ENCODE data around the gene INO80D.

INO80D gene

DNA sequence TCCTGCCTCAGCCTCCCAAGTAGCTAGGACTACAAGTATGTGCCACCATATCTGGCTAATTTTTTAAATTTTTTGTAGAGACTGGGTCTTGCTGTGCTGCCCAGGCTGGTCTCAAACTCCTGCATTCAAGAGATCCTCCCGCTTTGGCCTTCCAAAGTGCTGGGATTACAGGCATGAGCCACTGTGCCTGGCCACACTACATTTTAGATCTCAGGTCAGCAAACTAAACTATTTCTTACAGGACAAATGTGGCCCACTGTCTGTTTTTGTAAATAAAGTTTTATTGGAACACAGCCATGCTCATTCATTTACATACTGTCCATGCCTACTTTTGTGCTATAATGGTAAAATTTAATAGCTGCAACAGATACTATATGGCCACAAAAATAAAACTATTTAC lies 17.8 kb downstream of the INO80D start:
- no peak overlapping the region for H2AFZ ChIP-seq
- H3K79me2 ChIP-seq, result peaks cover 34% of the 10 kb centered on the region
- no peaks in the 10 kb centered on the region for H3K36me3 ChIP-seq (ENCODE audit: control insufficient read depth, insufficient read depth, low read length)
- H3K4me2 ChIP-seq (ENCODE audit: low read length), result no peak overlapping the region
- TF ChIP-seq, protein P1, sequence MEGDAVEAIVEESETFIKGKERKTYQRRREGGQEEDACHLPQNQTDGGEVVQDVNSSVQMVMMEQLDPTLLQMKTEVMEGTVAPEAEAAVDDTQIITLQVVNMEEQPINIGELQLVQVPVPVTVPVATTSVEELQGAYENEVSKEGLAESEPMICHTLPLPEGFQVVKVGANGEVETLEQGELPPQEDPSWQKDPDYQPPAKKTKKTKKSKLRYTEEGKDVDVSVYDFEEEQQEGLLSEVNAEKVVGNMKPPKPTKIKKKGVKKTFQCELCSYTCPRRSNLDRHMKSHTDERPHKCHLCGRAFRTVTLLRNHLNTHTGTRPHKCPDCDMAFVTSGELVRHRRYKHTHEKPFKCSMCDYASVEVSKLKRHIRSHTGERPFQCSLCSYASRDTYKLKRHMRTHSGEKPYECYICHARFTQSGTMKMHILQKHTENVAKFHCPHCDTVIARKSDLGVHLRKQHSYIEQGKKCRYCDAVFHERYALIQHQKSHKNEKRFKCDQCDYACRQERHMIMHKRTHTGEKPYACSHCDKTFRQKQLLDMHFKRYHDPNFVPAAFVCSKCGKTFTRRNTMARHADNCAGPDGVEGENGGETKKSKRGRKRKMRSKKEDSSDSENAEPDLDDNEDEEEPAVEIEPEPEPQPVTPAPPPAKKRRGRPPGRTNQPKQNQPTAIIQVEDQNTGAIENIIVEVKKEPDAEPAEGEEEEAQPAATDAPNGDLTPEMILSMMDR (IDR thresholded peaks at IDR 0.05), result no peak
- no peak overlapping the region for H3K27ac ChIP-seq
- no peak overlapping the region for H3K4me3 ChIP-seq (ENCODE audit: low read depth, low read length)
- H3K9me3 ChIP-seq (ENCODE audit: control insufficient read depth, low read length), result no peaks in the 10 kb centered on the region
- H3K4me1 ChIP-seq, result no peaks in the 10 kb centered on the region
- H3K9ac ChIP-seq, result no peak overlapping the region
- H3K27me3 ChIP-seq (ENCODE audit: control insufficient read depth, insufficient read depth, low read length), result no peaks in the 10 kb centered on the region

DNA sequence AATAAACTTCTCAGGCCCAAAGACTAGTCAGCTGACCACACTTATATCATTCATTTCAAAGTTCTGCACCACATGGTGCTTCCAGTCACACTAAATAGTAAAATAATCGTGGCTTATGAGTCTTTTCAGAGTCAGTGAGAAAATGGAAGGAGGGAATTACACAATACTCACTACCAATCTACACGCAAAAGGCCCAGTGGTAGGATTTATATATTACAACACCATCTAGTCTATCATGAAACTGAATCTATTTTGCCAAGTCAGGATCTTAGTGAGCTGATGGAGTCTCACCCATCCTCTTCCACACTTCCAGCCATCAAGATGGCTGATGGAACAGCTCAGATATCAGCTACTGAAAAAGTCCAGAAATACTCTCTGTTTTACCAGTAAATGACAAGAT lies 21.9 kb downstream of the INO80D start:
- no peak overlapping the region for H2AFZ ChIP-seq
- TF ChIP-seq, protein P1 (IDR thresholded peaks at IDR 0.05), result no peak
- H3K9ac ChIP-seq, result no peak overlapping the region
- H3K27me3 ChIP-seq (ENCODE audit: control insufficient read depth, insufficient read depth, low read length), result no peaks in the 10 kb centered on the region
- H3K36me3 ChIP-seq (ENCODE audit: control insufficient read depth, insufficient read depth, low read length), result no peaks in the 10 kb centered on the region
- peaks cover 16% of the 10 kb centered on the region for H3K79me2 ChIP-seq
- no peak overlapping the region for H3K27ac ChIP-seq
- H3K4me3 ChIP-seq (ENCODE audit: low read depth, low read length), result no peak overlapping the region
- H3K9me3 ChIP-seq (ENCODE audit: control insufficient read depth, low read length), result no peaks in the 10 kb centered on the region
- H3K4me1 ChIP-seq, result no peaks in the 10 kb centered on the region
- no peak overlapping the region for H3K4me2 ChIP-seq (ENCODE audit: low read length)

DNA sequence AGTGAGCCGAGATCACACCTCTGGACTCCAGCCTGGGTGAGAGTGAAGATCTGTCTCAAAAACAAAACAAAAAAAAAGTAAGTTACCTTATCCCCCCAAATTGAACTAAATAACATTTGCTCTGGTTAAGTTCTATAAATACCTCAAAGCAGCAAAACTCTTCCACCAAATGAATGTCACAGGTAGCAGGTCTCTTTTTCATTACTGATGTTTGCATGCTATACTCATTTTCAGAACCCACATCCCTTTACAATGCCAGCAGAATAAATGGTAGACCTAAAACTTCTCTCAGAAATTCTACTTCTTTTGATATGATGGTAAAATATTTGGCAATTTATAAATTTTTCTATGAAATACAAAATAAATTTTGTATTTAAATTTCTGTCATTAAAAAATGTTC lies 22.3 kb downstream of the INO80D start:
- Histone ChIP-seq H3K9ac (no peak overlapping the region), H3K27ac (no peak overlapping the region), H3K27me3 (ENCODE audit: control insufficient read depth, insufficient read depth, low read length) (no peaks in the 10 kb centered on the region), H3K4me1 (no peaks in the 10 kb centered on the region), H2AFZ (no peak overlapping the region), H3K4me3 (ENCODE audit: low read depth, low read length) (no peak overlapping the region), H3K4me2 (ENCODE audit: low read length) (no peak overlapping the region), H3K79me2 (peaks cover 16% of the 10 kb centered on the region), H3K9me3 (ENCODE audit: control insufficient read depth, low read length) (no peaks in the 10 kb centered on the region), H3K36me3 (ENCODE audit: control insufficient read depth, insufficient read depth, low read length) (no peaks in the 10 kb centered on the region)
- TF ChIP-seq, protein P1 (IDR thresholded peaks at IDR 0.05), result no peak

DNA sequence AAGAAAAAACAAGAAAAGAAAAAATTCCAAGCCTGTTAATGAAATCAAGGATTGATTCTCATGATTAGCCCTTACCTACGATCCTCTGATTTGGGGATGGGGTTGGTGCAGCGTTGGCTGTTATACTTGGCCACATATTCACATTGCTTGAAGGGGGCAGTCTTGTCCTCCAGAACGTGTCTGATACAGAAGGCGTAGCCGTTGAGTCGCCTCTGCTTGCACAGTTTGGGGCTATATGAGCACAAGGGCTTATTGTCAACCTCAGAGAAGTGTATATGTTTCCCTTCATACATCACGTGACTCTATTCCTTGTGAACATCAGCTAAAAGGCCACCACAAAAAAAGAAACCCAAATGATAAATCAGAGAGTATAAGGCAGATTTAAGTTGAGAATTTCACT lies 23.2 kb downstream of the INO80D start:
- Histone ChIP-seq H3K27me3 (ENCODE audit: control insufficient read depth, insufficient read depth, low read length) (no peaks in the 10 kb centered on the region), H3K9me3 (ENCODE audit: control insufficient read depth, low read length) (no peaks in the 10 kb centered on the region), H3K36me3 (ENCODE audit: control insufficient read depth, insufficient read depth, low read length) (no peaks in the 10 kb centered on the region), H3K9ac (no peak overlapping the region), H2AFZ (no peak overlapping the region), H3K27ac (no peak overlapping the region), H3K4me2 (ENCODE audit: low read length) (no peak overlapping the region), H3K4me1 (no peaks in the 10 kb centered on the region), H3K4me3 (ENCODE audit: low read depth, low read length) (no peak overlapping the region), H3K79me2 (peaks cover 9% of the 10 kb centered on the region)
- TF ChIP-seq, protein P1 (IDR thresholded peaks at IDR 0.05), result no peak

DNA sequence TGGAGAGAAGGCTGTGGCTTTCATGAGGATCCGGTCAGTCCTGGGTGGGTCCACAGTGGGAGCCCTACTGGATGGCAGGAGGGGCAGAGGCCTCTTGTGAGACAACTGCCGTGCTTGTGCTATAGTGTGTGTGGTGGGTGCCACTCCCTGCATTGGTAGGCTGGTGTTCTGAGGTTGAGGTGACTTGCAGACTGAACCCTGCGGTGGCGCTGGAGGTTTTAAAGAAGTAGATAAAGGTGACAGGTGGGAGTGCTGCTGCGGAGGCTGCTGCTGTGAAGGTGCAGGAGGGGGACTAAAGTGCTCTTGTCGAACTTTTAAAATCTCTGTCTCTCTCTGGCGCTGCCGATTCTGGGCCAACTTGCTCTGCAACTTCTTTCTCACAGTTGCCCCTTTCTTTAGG lies 29.7 kb downstream of the INO80D start:
- H3K4me3 ChIP-seq (ENCODE audit: low read depth, low read length), result no peak overlapping the region
- no peaks in the 10 kb centered on the region for H3K9me3 ChIP-seq (ENCODE audit: control insufficient read depth, low read length)
- H3K27me3 ChIP-seq (ENCODE audit: control insufficient read depth, insufficient read depth, low read length), result no peaks in the 10 kb centered on the region
- TF ChIP-seq, protein P1 (IDR thresholded peaks at IDR 0.05), result no peak
- H3K79me2 ChIP-seq, result peaks cover 13% of the 10 kb centered on the region
- H3K27ac ChIP-seq, result no peak overlapping the region
- no peak overlapping the region for H2AFZ ChIP-seq
- no peaks in the 10 kb centered on the region for H3K36me3 ChIP-seq (ENCODE audit: control insufficient read depth, insufficient read depth, low read length)
- no peak overlapping the region for H3K4me2 ChIP-seq (ENCODE audit: low read length)
- no peak overlapping the region for H3K9ac ChIP-seq
- no peaks in the 10 kb centered on the region for H3K4me1 ChIP-seq
